Coronary artery (tissue), 2 donors: ENCODE measurements around the gene TIGD1.
"Not testable (repeated sequence)": the region's sequence is repeated elsewhere in the genome, so short reads cannot be mapped to it uniquely, and the experiment has no call there.

Experiments
- DNase-seq: peaks from one replicate; pipeline ENCODE4 v3.0.0-alpha.2; 2017; ENCODE audit warnings: low spot score
- H3K27ac ChIP-seq, 2 donors: fragments of 200-600 bp; sonication (generic); one replicate each; pipeline ENCODE4 v1.5.1; 2016 to 2019
- H3K4me3 ChIP-seq: fragments of 200-600 bp; sonication (generic); 2 replicates; pipeline ENCODE4 v1.5.1; 2016; ENCODE audit warnings: mild to moderate bottlenecking, moderate library complexity
- CTCF ChIP-seq: fragments of 200-600 bp; sonication (generic); IDR thresholded peaks from one replicate; pipeline ENCODE4 v1.5.1; 2019; ENCODE audit warnings: antibody characterized with exemption

TIGD1 gene

GRCh38 chr2:232538671-232539070 is 11.7 kb downstream of the TIGD1 start:
- no peak overlapping the region for H3K27ac ChIP-seq
- no peak overlapping the region for H3K4me3 ChIP-seq
- TF ChIP-seq CTCF, result no peak
- DNase-seq, result no peak

GRCh38 chr2:232537499-232537898 is 12.9 kb downstream of the TIGD1 start:
- no peak overlapping the region for H3K4me3 ChIP-seq
- no peak for TF ChIP-seq CTCF
- DNase-seq, result no peak
- no peak overlapping the region for H3K27ac ChIP-seq

- Histone ChIP-seq H3K27ac (no peak overlapping the region), H3K4me3 (no peak overlapping the region)
- TF ChIP-seq CTCF, result no peak
- DNase-seq, result no peak
These were observed 13.3 kb downstream of the TIGD1 start for GRCh38 chr2:232537079-232537478.

- no peak overlapping the region for H3K4me3 ChIP-seq
- no peak overlapping the region for H3K27ac ChIP-seq
- no peak for TF ChIP-seq CTCF
- DNase-seq, result no peak
These were observed 14.4 kb downstream of the TIGD1 start for GRCh38 chr2:232535761-232536530.

- no peak for TF ChIP-seq CTCF
- no peak for DNase-seq
- H3K4me3 ChIP-seq, result no peak overlapping the region
These were observed 15.3 kb downstream of the TIGD1 start for GRCh38 chr2:232534940-232535651.

GRCh38 chr2:232533944-232534710 is 16.2 kb downstream of the TIGD1 start:
- Histone ChIP-seq H3K4me3 (no peak overlapping the region), H3K27ac (no peak overlapping the region)
- no peak for DNase-seq
- TF ChIP-seq CTCF, result no peak

More at GRCh38 chr2:232534940-232535651, 15.3 kb downstream of the TIGD1 start:
- H3K27ac ChIP-seq, result no peak overlapping the region

- not testable (repeated sequence) for DNase-seq, H3K27ac ChIP-seq, H3K4me3 ChIP-seq
These were observed 17.5 kb downstream of the TIGD1 start for GRCh38 chr2:232532821-232533220.
